Right hindlimb (tissue), 1 donor: ENCODE results near the gene MAN2B2.
A peak's percentile ranks its signal among the peaks of the same experiment; 100 is the strongest.
"Not testable (repeated sequence)": the region's sequence is repeated elsewhere in the genome, so short reads cannot be mapped to it uniquely, and the experiment has no call there.

Experiments used
- DNase-seq: peaks from one replicate; pipeline ENCODE4 v3.0.0-alpha.2; 2018

Gene MAN2B2

DNA sequence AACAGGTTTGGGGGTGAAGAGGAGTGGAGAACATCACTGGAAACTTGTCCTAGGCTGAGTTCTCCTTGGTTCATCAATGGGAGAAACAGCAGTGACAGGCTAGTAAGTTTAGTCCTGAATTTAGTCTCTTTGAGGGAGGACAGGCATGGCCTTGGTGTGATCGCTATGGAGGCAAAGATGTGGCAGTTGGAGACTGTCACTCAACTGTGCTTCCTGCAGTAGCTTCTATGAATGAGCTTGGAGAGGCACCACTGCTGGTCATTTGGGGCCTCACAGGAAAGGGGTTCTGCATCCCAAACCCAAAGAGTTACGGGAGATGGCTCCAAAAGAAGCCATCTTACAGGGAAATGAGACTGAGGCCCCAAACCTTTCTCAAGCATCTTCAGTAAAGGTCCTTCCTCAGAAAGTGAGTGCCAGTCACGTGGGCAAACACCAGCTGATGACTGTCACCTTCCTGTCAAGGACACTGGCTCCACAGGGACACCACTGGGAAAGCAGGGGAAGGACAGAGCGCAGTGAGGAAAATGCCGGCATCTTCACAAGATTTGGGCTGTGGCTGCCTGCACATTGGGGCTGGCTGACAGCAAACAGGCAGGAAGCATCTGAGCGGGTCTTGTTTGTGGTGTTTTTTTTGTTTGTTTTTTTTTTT, 72.7 kb downstream of the MAN2B2 start:
- no peak for DNase-seq

DNA sequence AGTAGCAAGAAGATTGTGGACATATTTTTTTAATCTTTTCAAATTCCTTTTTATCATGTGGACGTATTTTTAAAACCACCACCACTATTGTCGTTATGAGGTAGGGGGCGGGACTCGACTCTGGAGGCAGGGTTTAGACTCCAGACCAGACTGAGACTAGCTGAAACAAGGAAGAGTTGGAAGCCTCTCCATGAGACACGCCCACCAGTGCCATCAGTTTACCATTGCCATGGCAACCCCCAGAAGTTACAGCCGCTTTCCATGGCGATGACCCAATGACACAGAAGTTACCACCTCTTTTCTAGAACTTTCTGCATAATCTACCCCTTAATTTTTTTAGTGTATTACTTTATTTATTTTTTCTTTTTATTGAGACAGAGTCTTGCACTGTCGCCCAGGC, 74.2 kb downstream of the MAN2B2 start:
- DNase-seq: no peak

DNA sequence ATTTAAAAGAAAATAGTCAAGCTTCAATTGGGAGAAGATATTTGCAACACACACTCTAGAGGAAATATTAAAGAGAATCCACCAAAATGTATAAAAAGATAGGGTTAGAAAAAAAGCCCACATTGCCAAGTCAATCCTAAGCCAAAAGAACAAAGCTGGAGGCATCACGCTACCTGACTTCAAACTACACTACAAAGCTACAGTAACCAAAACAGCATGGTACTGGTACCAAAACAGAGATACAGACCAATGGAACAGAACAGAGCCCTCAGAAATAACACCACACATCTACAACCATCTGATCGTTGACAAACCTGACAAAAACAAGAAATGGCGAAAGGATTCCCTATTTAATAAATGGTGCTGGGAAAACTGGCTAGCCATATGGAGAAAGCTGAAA, 79.2 kb downstream of the MAN2B2 start:
- DNase-seq: not testable (repeated sequence)

DNA sequence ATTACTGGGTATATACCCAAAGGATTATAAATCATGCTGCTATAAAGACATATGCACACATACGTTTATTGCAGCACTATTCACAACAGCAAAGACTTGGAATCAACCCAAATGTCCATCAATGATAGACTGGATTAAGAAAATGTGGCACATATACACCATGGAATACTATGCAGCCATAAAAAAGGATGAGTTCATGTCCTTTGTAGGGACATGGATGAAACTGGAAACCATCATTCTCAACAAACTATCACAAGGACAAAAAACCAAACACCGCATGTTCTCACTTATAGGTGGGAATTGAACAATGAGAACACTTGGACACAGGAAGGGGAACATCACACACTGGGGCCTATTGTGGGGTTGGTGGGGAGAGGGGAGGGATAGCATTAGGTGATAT, 80.3 kb downstream of the MAN2B2 start:
- DNase-seq: not testable (repeated sequence)

DNA sequence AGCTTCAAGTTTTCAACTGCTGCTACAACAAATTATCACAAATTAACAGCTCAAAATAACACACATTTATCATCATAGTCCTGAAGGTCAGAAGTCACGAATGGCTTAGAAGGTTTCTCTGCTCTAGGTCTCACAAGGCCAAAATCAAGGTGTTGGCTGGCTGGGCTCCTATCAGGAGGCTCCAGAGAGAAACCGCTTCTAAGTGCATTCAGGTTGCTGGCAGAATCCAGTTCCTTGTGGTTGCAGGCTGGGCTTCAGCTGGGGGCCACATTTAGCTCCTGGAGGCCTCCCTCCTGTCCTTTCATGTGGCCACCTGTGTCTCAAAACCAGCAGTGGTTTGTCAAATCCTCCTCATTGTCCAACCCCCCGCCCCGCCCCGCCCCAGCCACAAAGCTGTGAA, 80.9 kb downstream of the MAN2B2 start:
- no peak for DNase-seq

DNA sequence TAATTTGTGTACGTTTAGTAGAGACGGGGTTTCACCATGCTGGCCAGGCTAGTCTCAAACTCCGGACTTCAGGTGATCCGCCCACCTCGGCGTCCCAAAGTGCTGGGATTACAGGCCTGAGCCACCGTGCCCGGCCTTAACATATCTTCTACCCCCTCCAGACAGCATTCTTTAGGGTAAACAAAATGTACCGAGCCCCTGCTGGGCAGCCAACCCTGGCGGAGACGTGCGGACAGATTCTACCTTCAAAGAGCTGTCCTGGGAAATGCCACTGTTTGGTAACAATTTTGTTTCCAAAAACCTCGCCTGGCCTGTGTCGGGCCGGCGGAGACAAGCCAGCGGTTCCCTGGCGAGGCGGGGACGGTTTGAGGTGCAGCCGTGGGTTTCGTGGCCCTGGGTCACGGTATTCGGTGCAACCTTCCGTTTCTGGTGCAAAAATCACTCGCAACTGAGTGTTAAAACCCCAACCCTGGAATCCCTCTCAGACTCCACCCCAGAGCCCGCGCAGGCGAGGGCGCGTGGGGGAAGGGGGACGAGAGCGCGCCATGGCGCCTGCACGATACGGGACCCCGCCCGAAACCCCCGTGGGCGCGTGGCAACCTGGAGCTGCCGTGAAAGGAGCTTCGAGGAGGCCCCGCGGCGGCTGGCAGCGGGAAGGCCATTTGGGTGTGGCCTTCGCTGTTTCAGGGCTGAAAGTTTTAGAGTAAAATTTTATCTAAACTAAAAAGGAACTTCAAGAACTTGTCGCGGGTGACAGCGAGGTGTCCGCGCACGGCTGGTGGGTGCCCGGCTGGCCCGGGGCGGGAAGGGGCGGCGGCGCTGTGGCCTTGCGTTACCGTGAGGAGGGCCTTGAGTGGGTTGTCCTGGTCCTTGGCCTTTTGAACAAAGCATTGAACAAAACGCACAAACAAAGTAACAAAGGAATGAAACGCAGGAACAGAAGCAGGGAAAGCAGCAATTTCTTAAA, 82.5 kb downstream of the MAN2B2 start:
- DNase-seq: no peak

DNA sequence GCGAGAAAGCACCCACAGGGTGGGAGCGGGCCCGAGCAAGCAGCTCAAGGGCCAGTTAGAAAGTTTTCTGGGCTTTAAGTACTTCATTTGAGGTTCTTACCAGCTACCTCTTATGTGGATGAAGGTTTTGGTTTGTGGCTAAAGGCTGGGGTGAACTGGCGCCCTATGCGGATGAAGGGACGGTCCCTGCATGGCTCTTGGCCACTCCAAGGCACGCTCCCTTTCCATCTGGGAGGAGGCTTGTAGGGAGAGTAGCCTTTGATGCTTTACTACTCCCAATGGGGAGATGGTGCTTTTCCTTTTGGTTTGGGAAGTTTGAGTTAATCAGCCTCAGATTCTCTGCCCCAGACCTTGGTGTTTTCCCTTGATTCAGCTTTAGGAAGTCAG, 83.2 kb downstream of the MAN2B2 start:
- no peak for DNase-seq

DNA sequence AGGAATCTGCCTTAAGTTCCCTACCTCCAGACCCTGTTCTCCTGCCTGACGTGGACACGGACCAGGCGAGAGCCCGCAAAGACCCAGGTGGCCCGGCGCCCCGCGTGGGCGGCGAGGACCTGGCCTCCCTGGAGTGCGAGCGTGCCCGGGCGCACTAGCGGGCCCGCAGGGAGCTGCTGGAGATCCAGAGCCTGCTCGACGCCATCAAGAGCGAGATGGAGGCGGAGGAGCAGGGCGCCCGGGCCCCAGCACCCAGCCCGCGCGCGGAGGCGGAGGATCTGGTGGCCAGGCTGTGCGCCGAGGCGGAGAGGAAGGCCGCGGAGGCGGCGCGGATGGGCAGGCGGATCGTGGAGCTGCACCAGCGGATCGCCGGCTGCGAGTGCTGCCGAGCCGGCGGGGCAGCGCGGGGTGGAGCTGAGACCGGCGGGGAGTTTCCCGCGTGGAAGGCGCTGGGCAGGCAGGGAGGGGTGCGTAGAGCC, 83.6 kb downstream of the MAN2B2 start:
- peak; percentile 20 for DNase-seq

DNA sequence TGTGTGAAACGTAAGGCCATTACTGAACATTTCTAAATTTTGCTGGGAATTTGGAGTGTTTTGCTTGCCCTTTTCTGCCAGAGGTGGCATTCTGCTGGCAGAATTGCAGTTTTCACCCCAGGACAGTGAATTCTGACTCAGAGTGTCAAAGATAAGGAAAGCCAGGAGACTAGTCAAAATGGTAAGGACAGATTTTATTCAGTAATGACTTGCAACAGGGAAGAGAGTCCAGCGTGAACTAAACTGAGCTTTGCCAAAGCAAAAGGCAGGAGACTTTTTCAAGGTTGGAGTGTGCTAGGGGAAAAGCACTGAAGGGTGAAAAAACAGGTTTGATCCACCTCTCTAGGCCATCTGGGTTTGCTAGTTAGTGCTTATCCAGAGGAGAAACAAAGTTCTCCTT, 84.9 kb downstream of the MAN2B2 start:
- no peak for DNase-seq

DNA sequence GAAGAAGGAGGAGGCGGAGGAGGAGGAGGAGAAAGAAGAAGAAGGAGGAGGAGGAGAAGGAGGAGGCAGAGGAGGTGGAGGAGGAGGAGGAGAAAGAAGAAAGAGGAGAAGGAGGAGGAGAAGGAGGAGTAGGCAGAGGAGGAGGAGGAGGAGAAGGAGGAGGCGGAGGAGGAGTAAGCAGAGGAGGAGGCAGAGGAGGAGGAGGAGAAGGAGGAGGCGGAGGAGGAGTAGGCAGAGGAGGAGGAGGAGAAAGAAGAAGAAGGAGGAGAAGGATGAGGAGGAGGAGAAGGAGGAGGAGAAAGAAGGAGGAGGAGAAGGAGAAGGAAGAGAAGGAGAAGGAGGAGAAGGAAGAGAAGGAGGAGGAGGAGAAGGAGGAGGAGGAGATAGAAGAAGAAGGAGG, 85.4 kb downstream of the MAN2B2 start:
- DNase-seq: no peak

DNA sequence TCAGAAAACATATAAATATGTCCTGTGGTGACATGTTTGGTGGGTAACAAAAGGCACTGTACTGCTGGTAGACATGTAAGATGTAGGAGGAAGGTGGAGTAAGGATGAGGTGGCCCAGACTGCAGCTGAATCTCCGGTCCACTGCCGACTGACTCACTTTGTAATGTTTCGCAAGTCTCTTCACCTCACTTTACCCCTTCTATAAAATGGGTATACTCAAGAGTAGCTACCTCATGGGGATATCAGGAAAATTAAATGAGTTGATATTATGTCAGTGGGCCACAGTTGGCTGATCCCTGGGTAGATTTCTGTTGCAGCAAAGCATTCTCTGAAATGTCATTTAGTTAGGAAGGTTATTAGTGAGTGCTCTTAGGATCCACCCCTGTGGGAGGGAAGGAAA, 87.6 kb downstream of the MAN2B2 start:
- no peak for DNase-seq

DNA sequence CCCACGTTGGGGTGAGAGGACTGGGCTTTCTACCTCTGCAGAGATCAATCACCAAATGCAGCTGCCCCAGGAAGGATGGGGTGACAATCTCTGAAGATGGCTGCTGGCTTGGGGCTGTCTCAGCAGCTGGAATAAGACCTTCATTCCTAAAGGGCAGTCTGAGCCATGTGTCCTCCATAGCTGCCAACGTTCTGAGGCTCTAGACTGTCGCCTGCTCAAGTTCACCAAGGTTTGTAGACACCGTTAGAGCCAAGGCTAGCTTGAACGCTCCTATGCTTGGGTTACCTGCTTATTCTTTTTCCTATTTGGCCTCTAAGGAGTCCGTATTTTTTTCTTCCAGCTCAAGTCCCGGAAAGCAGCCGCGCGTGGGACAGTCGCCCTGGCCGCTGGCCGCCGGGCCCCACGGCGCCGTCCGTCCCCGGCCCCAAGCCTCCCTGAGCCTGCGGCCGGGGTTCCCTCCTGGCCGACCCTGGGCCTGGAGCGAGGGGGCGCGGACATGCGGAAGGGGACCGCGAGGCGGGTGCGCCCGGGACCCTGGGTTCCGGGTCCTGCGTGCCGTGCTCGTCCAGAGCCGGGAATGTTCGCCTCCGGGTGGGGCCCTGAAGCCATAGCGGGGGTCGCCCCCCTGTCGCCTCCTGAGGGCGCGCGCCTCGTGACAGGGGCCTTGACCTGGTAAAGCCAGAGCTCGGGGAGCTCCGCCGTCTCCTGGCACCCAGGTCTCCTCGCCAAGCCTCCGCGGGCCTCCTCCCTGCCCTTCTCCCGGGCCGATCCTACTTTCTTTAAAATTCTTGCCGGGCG, 88.8 kb downstream of the MAN2B2 start:
- DNase-seq: no peak

DNA sequence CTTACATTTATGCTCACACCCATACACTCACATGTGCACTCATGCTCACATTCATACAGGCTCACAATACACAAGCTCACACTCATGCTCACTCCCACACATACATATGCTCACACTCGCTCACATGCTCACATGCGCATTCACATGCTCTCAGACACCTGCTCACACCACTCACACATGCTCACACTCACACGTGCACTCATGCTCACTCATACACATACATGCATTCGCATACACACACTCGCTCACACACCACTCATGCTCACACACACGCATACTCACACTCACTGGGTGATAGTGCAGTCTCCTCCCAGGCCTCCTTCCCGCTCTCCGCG, 90.3 kb downstream of the MAN2B2 start:
- no peak for DNase-seq

DNA sequence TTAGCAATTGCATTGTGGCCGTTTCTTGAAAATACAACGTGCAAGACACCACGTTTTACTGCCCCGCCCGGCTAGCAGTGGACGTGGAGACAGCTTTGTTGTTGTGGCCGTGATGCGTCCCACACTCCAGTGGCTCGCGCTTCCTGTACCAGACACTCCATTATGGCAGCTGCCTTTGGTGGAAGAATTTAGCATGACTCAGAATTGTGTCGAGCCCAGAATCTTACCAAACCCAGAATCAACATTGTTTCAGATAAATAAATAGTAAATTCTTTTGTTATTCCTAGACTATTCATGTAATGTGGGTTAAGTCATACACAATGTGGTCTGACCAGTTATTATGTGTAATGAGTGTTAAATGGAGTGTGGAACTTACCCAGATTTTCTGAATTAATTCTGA, 93.4 kb downstream of the MAN2B2 start:
- DNase-seq: no peak

DNA sequence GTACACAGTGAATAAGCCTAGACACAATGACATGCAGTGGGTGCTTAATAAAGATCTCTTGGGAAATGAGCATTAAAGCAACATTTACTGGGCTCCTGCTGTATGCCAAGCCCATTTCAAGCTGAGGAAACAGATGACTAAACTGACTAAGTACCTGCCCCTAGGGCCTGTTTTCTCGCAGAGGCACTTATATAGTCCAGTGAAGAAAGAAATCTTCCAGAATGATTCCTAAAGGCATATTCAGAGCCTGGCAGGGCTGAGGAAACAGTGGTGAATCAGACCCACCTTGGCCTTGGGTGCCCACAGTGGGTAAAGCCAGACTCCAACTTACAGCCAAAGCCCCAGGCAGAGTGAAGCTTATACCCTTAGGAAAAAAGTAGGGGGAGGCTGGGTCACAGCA, 96.7 kb downstream of the MAN2B2 start:
- no peak for DNase-seq

DNA sequence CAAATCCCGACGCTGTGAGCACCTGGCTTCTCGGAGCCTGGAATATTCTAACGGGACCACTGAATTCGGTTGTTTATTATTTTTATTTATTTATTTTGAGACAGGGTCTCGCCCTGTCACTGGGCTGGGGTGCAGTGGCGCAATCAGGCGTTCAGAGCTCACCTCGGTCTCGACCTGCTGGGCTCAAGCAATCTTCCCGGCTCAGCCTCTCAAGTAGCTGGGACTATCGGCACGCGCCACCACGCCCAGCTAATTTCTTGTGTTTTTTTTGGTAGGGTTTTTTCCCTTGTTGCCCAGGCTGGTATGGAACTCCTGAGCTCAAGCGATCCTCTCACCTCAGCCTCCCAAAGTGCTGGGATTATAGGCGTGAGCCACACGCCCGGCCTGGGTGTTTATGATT, 97.1 kb downstream of the MAN2B2 start:
- DNase-seq: no peak

DNA sequence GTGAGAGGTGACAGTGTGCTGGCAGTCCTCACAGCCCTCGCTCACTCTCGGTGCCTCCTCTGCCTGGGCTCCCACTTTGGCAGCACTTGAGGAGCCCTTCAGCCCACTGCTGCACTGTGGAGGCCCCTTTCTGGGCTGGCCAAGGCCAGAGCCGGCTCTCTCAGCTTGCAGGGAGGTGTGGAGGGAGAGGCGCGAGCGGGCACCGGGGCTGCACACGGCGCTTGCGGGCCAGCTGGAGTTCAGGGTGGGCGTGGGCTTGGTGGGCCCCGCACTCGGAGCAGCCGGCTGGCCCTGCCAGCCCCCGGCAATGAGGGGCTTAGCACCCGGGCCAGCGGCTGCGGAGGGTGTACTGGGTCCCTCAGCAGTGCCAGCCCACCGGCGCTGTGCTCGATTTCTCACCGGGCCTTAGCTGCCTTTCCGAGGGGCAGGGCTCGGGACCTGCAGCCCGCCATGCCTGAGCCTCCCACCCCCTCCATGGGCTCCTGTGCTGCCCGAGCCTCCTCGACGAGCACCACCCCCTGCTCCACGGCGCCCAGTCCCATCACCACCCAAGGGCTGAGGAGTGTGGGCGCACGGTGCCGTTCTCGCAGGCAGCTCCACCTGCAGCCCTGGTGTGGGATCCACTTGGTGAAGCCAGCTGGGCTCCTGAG, 97.7 kb downstream of the MAN2B2 start:
- DNase-seq: not testable (repeated sequence)
